M059J (cell line): ENCODE results near the gene GNG10. TPM values are rescaled to one million over a fixed set of nuclear protein-coding genes. Genes with fewer than 3 reads are reported as not detected.

Source experiments
- total RNA-seq: library from RNA; depleted of rRNA; stranded (reverse); fragments of >200 nt; shearing (Covaris generic); gene quantifications from 2 replicates; pipeline ENCODE4 v1.2.3, GENCODE V29; 2014; rRNA removed

The GNG10 gene
- total RNA-seq, 1 experiment from 2014 or later: 156 TPM

Other genes with a start within 250 kb of the GNG10 start
- 49.6 and 63.3 TPM in 2 replicates for gene ECPAS, start 177.2 kb upstream of the GNG10 start, total RNA-seq
- 0.59 and 2.4 TPM in 2 replicates for gene ZNF483, start 136.4 kb upstream of the GNG10 start, total RNA-seq
- 102 and 111 TPM in 2 replicates for gene PTGR1, start 62.0 kb upstream of the GNG10 start, total RNA-seq
- 11.4 and 14.2 TPM in 2 replicates for gene DNAJC25, start 30.3 kb upstream of the GNG10 start, total RNA-seq
- gene SHOC1, start 133.3 kb downstream of the GNG10 start, total RNA-seq: 0.02 and 0.10 TPM in 2 replicates
- gene UGCG, start 235.2 kb downstream of the GNG10 start, total RNA-seq: 74.1 and 99.2 TPM in 2 replicates